K562 (cell line): ENCODE results near the gene ZFP69. TPM values are rescaled to one million over a fixed set of nuclear protein-coding genes. Genes with fewer than 3 reads are reported as not detected.
A peak's percentile ranks its signal among the peaks of the same experiment; 100 is the strongest.

Source experiments
- ATAC-seq: fragments of 200-7000 bp; cut with Tn5 transposase; 3 replicates; pipeline ENCODE4 v1.9.1; 2020; ENCODE audit warnings: moderate library complexity
- BruUV-seq: library from RNA; stranded (reverse); fragments of 400-500 nt; replicated peaks from 2 replicates; lab custom pipeline; 2021; lab: Mats Ljungman, UMichigan
- CTCF ChIA-PET: fragments of 300-600 bp; formaldehyde crosslinking; extraction: SDS; loops from one replicate; lab custom pipeline; 2021; ENCODE audit warnings: low intra/inter-chr PET ratio; lab: Yijun Ruan, JAX
- POLR2A ChIA-PET: fragments of 300-600, 350-650 bp; sonication (Branson Sonifier 250); formaldehyde crosslinking; extraction: SDS; loops from one replicate; lab custom pipeline; 2021; ENCODE audit warnings: antibody characterized with exemption, inconsistent platforms; lab: Yijun Ruan, JAX
- DNase-seq, 4 experiments: peaks; one replicate each; pipeline versions ENCODE4 v3.0.0 to v3.0.0-alpha.2; 2011 to 2018; ENCODE audit warnings: low spot score in 3 of 4, mixed read lengths in 3 of 4; ENCODE audit errors: extremely low read depth in 1 of 4
- FAIRE-seq: peaks from 2 replicates; lab custom pipeline; 2011; peaks lifted over from hg19 to GRCh38; lab: Jason Lieb, UNC
- H2AFZ ChIP-seq: 2 replicates; pipeline ENCODE4 v1.6.0; 2011; ENCODE audit warnings: low read depth, low read length, control low read depth, inconsistent platforms
- H3K27ac ChIP-seq: fragments of 200-600 bp; 3 replicates; pipeline ENCODE4 v1.8.0; 2011; ENCODE audit warnings: low read depth, mild to moderate bottlenecking, control low read depth, inconsistent platforms, low read length, moderate library complexity, mixed read lengths; ENCODE audit errors: extremely low read depth
- H3K27me3 ChIP-seq, 2 experiments: fragments of 300-600 bp in 1 of 2; 2 replicates in 1 of 2; 3 replicates in 1 of 2; pipeline versions ENCODE4 v1.6.0 to v1.8.0; 2011; ENCODE audit warnings: inconsistent platforms in 2 of 2, low read length in 2 of 2, mild to moderate bottlenecking in 1 of 2, mixed read lengths in 1 of 2, moderate library complexity in 1 of 2; ENCODE audit not compliant: control insufficient read depth in 2 of 2, insufficient read depth in 2 of 2
- H3K36me3 ChIP-seq: fragments of 300-600 bp; 3 replicates; pipeline ENCODE4 v1.8.0; 2011; ENCODE audit warnings: mild to moderate bottlenecking, low read length, inconsistent platforms; ENCODE audit not compliant: control insufficient read depth, insufficient read depth
- H3K4me1 ChIP-seq, 2 experiments: fragments of 200-600 bp in 1 of 2; replicated peaks in 1 of 2; 2 replicates in 1 of 2; 3 replicates in 1 of 2; pipeline versions ENCODE4 v1.5.1 to v1.8.0; 2011; ENCODE audit warnings: inconsistent platforms in 2 of 2, low read length in 2 of 2, mild to moderate bottlenecking in 1 of 2, mixed read lengths in 1 of 2, moderate library complexity in 1 of 2; ENCODE audit not compliant: control insufficient read depth in 2 of 2, insufficient read depth in 2 of 2
- H3K4me2 ChIP-seq: 2 replicates; pipeline ENCODE4 v1.6.1; 2011; ENCODE audit warnings: low read length, control low read depth, inconsistent platforms, mixed read lengths; ENCODE audit not compliant: insufficient read depth
- H3K4me3 ChIP-seq: fragments of 200-600 bp; sonication (generic), shearing (Covaris generic); 2 replicates; pipeline ENCODE4 v1.5.1; 2016; ENCODE audit warnings: control low read depth, inconsistent platforms
- H3K79me2 ChIP-seq: fragments of 200-600 bp; 3 replicates; pipeline ENCODE4 v1.8.0; 2011; ENCODE audit warnings: low read length, inconsistent platforms; ENCODE audit not compliant: control insufficient read depth, insufficient read depth
- H3K9ac ChIP-seq, 2 experiments: 2 replicates each; pipeline versions ENCODE4 v1.6.0 to v1.6.1; 2011; ENCODE audit warnings: low read depth in 2 of 2, low read length in 2 of 2, control low read depth in 1 of 2, inconsistent platforms in 1 of 2, mild to moderate bottlenecking in 1 of 2, mixed read lengths in 1 of 2; ENCODE audit not compliant: insufficient read depth in 1 of 2
- H3K9me1 ChIP-seq: one replicate; pipeline ENCODE4 v1.6.0; 2011; ENCODE audit warnings: inconsistent platforms, mild to moderate bottlenecking, low read length, moderate library complexity; ENCODE audit not compliant: control insufficient read depth, insufficient read depth
- H3K9me3 ChIP-seq: replicated peaks from 2 replicates; pipeline ENCODE4 v1.5.1; 2011; ENCODE audit warnings: low read depth, low read length, inconsistent platforms; ENCODE audit not compliant: control insufficient read depth, insufficient read depth
- H4K20me1 ChIP-seq: replicated peaks from 2 replicates; pipeline ENCODE4 v1.6.1; 2011; ENCODE audit warnings: low read length, inconsistent platforms, mixed read lengths; ENCODE audit not compliant: control insufficient read depth, insufficient read depth
- BRCA1 ChIP-seq, 2 experiments: fragments of 450-650 bp in 1 of 2; sonication (generic) in 1 of 2; formaldehyde crosslinking in 1 of 2; IDR thresholded peaks; 2 replicates each; pipeline versions ENCODE4 v1.5.0 to v1.6.1; 2017 to 2020; ENCODE audit warnings: mild to moderate bottlenecking in 1 of 2, missing genetic modification reagents in 1 of 2
- MAFG ChIP-seq: fragments of 450-650 bp; conservative IDR thresholded peaks from 2 replicates; pipeline ENCODE4 v1.6.1; 2016; ENCODE audit warnings: missing genetic modification characterization, missing compliant biosample characterization
- MTA3 ChIP-seq: fragments of 450-650 bp; formaldehyde crosslinking; IDR thresholded peaks from 2 replicates; pipeline ENCODE4 v1.6.1; 2017; ENCODE audit warnings: mild to moderate bottlenecking, borderline replicate concordance
- MXI1 ChIP-seq: IDR thresholded peaks from 2 replicates; pipeline ENCODE4 v1.6.1; 2011; ENCODE audit warnings: low read depth, mild to moderate bottlenecking, improper control_type of control experiment, low read length
- NFE2L1 ChIP-seq: fragments of 450-650 bp; IDR thresholded peaks from 2 replicates; pipeline ENCODE4 v1.6.1; 2016; ENCODE audit warnings: missing genetic modification characterization, low read depth, mild to moderate bottlenecking, missing compliant biosample characterization, moderate library complexity, borderline replicate concordance
- POU5F1 ChIP-seq: fragments of 150-350 bp; IDR thresholded peaks from 2 replicates; pipeline ENCODE4 v1.6.1; 2014; ENCODE audit warnings: borderline replicate concordance, low read length, low read depth, mild to moderate bottlenecking; ENCODE audit not compliant: partially characterized antibody
- RBM14 ChIP-seq: fragments of 200-400 bp; formaldehyde crosslinking; IDR thresholded peaks from 2 replicates; pipeline ENCODE4 v1.6.1; 2018; ENCODE audit warnings: low read depth, mild to moderate bottlenecking, low read length, moderate library complexity, borderline replicate concordance; ENCODE audit not compliant: insufficient read depth
- RFX5 ChIP-seq: IDR thresholded peaks from 2 replicates; pipeline ENCODE4 v1.6.1; 2011; ENCODE audit warnings: low read depth, mild to moderate bottlenecking, improper control_type of control experiment, low read length
- SMARCC2 ChIP-seq: fragments of 450-650 bp; IDR thresholded peaks from 2 replicates; pipeline ENCODE4 v1.6.1; 2017; ENCODE audit warnings: antibody characterized with exemption, moderate library complexity, mild to moderate bottlenecking, low read depth
- SNIP1 ChIP-seq: fragments of 450-650 bp; IDR thresholded peaks from 2 replicates; pipeline ENCODE4 v1.7.1; 2017; ENCODE audit warnings: low read depth, mild to moderate bottlenecking
- ZNF12 ChIP-seq: sonication (generic); formaldehyde crosslinking; IDR thresholded peaks from 2 replicates; pipeline ENCODE4 v1.4.0; 2020; ENCODE audit warnings: mild to moderate bottlenecking, missing genetic modification reagents
- WGBS: fragments of 100-300 bp; shearing (Covaris generic); methylation state at CpG from one replicate; pipeline ENCODE4 v1.1.6; 2016; ENCODE audit warnings: low coverage, mixed read lengths; ENCODE audit not compliant: insufficient coverage; ENCODE audit errors: missing lambda C conversion rate; 5-methylcytosine and 5-hydroxymethylcytosine counted together
- in situ Hi-C: fragments of 300-500 bp; cut with MboI; formaldehyde crosslinking; loops from 4 replicates; pipeline ENCODE4 v1.15.0; 2018; ENCODE audit warnings: inconsistent platforms, mixed read lengths
- intact Hi-C: fragments of 100-400 bp; cut with micrococcal nuclease; formaldehyde crosslinking; loops from 2 replicates; pipeline ENCODE4 v1.14.2; 2022
- polyA plus RNA-seq, 8 experiments: library from polyadenylated mRNA; depleted of rRNA in 4 of 8; stranded (reverse) in 5 of 8; unstranded in 3 of 8; fragments of >200 nt; fragmentation: Nextera tagmentation in 2 of 8; fragmentation: Illumina TruSeq in 1 of 8; extraction: Ambion mirVana in 2 of 8; extraction: Trizol in 1 of 8; gene quantifications; 2 replicates each; pipeline versions ENCODE4 v1.2.1 to v1.2.3, GENCODE V29; 2011 to 2014; ENCODE audit warnings: inconsistent platforms in 1 of 8, missing spikeins in 1 of 8
- total RNA-seq, 7 experiments: library from RNA; depleted of rRNA in 6 of 7; stranded (reverse); fragments of >200 nt in 6 of 7; fragmentation: Illumina TruSeq in 2 of 7; extraction: Trizol in 2 of 7; gene quantifications; 2 replicates each; pipeline versions ENCODE4 v1.2.1 to v1.2.3, GENCODE V29; 2011 to 2021; ENCODE audit warnings: low replicate concordance in 1 of 7

ZFP69 gene
- total and polyA plus RNA-seq, 9 of the 15 experiments (the other 6 are each of a cell fraction or from before 2014, with no cell fraction given): 2.0 to 8.4 (median 5.7) TPM

DNA sequence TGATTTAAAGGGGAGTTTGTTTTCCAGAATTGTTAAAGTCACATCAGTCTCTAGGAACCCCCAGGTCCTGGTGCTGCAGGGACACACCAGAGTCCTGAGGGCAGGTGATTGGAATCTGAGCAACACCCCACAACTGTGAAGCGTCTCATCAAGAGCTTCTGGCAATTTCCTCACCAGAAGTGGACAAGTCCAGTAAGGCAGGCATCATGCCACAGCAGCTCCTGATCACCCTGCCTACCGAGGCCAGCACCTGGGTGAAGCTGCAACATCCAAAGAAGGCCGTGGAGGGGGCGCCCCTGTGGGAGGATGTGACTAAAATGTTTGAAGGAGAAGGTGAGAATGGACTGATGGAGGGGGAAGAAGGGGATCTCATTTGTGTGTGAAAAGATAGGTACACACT, 2.1 kb downstream of the ZFP69 start:
- Histone ChIP-seq H2AFZ (no peak overlapping the region), H3K36me3 (peaks cover 7% of the 10 kb centered on the region; the same call in 2 of the 3 replicates), H3K4me2 (no peak overlapping the region), H3K9me3 (peaks cover 11% of the 10 kb centered on the region; the same call in 1 of the 2 replicates), H3K9me1 (no peaks in the 10 kb centered on the region), H3K27me3 (no peaks in the 10 kb centered on the region), H3K9ac (no peak overlapping the region), H4K20me1 (no peaks in the 10 kb centered on the region), H3K27ac (no peak overlapping the region), H3K79me2 (peaks cover 10% of the 10 kb centered on the region; the same call in 2 of the 3 replicates), H3K4me3 (no peak overlapping the region)
- WGBS: 45% methylated on average over 4 of the region's 4 CpGs
- FAIRE-seq: peak; percentile 15
- ChIA-PET CTCF (no interaction called here), POLR2A (interaction anchor here (0.6 to 2.3 kb wide), 3 partner anchors 28 to 181 kb away, joined by 3 to 7 read pairs (median 3); partner anchors contain the start of gene ZFP69B)
- no TSS peak for BruUV-seq
- in situ Hi-C loops (no loop called here), intact Hi-C loops (no loop called here)
- no peak for DNase-seq
- no peak for ATAC-seq
- TF ChIP-seq MAFG (tag) (no peak), SMARCC2 (no peak), NFE2L1 (tag) (no peak), BRCA1 (IDR thresholded peaks at IDR 0.05) (no peak), BRCA1 (CRISPR knock-in tag; IDR thresholded peaks at IDR 0.05) (no peak), RFX5 (no peak), RBM14 (no peak), POU5F1 (no peak), ZNF12 (CRISPR knock-in tag) (no peak), MTA3 (no peak), SNIP1 (no peak), MXI1 (no peak)
- TF ChIP-seq, all 486 proteins: peak for 0
- H3K4me1 ChIP-seq: peaks cover 10 to 11% of the 10 kb centered on the region in 2 experiments; a peak in 3 of 5 replicates
